ENCODE results near the gene CARD19.

DNA sequence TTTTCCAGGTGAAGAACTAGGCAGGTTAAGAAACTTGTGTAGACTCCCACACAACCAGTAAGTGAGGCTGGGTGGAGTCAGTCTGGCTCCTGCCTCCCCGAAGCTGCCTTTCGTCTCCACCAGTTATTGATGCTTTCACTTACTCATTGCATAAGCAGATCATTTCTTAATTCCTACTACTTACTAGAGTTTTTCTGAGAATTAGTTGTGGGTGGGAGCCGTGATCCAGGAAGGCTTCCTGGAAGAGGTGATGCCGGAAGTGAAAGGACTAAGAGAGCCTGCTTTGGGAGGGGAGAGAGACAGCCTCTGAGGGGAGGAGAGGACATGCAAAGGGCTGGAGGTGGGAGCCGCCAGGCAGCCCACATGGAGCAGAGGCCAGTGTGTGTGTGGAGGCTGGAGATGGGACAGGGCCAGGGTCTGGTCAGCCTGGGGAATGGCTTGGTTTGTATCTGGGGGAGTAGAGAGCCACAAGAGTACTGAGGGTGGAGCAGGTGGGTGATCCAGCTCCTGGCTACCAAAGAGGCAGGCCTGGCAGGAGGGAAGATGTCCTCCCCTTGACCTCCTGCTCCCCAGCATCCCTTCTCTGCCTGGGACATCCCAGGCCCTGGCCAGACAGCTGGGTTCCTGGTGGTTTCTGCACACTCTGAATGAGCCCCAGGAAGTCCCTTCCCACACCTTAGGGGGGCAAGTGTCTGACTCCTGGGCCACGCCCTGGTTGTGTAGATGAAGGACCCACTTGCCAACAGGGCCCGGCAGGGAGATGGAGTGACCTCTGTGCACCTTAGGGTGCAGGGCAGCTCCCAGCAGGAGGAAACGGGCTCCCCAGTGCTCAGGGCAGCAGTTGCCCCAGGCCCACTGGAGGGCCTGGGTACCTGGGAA lies 12.2 kb upstream of the CARD19 start:
- TF ChIP-seq POLR2A (IDR thresholded peaks at IDR 0.05; ENCODE audit: low read depth): no peak
- TF ChIP-seq, protein P1, sequence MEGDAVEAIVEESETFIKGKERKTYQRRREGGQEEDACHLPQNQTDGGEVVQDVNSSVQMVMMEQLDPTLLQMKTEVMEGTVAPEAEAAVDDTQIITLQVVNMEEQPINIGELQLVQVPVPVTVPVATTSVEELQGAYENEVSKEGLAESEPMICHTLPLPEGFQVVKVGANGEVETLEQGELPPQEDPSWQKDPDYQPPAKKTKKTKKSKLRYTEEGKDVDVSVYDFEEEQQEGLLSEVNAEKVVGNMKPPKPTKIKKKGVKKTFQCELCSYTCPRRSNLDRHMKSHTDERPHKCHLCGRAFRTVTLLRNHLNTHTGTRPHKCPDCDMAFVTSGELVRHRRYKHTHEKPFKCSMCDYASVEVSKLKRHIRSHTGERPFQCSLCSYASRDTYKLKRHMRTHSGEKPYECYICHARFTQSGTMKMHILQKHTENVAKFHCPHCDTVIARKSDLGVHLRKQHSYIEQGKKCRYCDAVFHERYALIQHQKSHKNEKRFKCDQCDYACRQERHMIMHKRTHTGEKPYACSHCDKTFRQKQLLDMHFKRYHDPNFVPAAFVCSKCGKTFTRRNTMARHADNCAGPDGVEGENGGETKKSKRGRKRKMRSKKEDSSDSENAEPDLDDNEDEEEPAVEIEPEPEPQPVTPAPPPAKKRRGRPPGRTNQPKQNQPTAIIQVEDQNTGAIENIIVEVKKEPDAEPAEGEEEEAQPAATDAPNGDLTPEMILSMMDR (IDR thresholded peaks at IDR 0.05): no peak
- TF ChIP-seq POLR2AphosphoS5 (IDR thresholded peaks at IDR 0.05): no peak

Measured in esophagus muscularis mucosa (tissue), 3 donors.